Stimulated activated CD8-positive, alpha-beta memory T cell treated with anti-CD3 and anti-CD28 coated beads, Interleukin-4, amount 100 ng/mL, for 24 hours (primary cell): ENCODE measurements around the gene IMMP2L.
"Not testable (repeated sequence)": the region's sequence is repeated elsewhere in the genome, so short reads cannot be mapped to it uniquely, and the experiment has no call there.

Experiments used
- DNase-seq: peaks from one replicate; pipeline ENCODE4 v3.0.0-alpha.2; 2020; ENCODE audit warnings: low read depth

Gene IMMP2L

GRCh38 chr7:111262293-111263116 is 299.8 kb downstream of the IMMP2L start:
- no peak for DNase-seq

- no peak for DNase-seq
Measured at GRCh38 chr7:111261496-111261895, 300.8 kb downstream of the IMMP2L start.

- no peak for DNase-seq
Measured at GRCh38 chr7:111259991-111260390, 302.3 kb downstream of the IMMP2L start.

GRCh38 chr7:111256391-111256790 is 305.9 kb downstream of the IMMP2L start:
- DNase-seq: no peak

- no peak for DNase-seq
Measured at GRCh38 chr7:111255576-111255975, 306.7 kb downstream of the IMMP2L start.

- not testable (repeated sequence) for DNase-seq
Measured at GRCh38 chr7:111251365-111251764, 310.9 kb downstream of the IMMP2L start.

- not testable (repeated sequence) for DNase-seq
Measured at GRCh38 chr7:111249807-111250206, 312.5 kb downstream of the IMMP2L start.

GRCh38 chr7:111242141-111242755 is 320.0 kb downstream of the IMMP2L start:
- DNase-seq: no peak

- no peak for DNase-seq
Measured at GRCh38 chr7:111240371-111240770, 321.9 kb downstream of the IMMP2L start.

GRCh38 chr7:111239437-111239836 is 322.9 kb downstream of the IMMP2L start:
- no peak for DNase-seq

GRCh38 chr7:111238886-111239285 is 323.4 kb downstream of the IMMP2L start:
- no peak for DNase-seq

GRCh38 chr7:111235709-111236108 is 326.6 kb downstream of the IMMP2L start:
- DNase-seq: no peak

GRCh38 chr7:111232249-111233084 is 329.8 kb downstream of the IMMP2L start:
- no peak for DNase-seq

GRCh38 chr7:111229916-111230315 is 332.4 kb downstream of the IMMP2L start:
- no peak for DNase-seq

GRCh38 chr7:111229181-111229740 is 333.0 kb downstream of the IMMP2L start:
- DNase-seq: no peak

- no peak for DNase-seq
Measured at GRCh38 chr7:111228437-111228836, 333.9 kb downstream of the IMMP2L start.

- DNase-seq: no peak
Measured at GRCh38 chr7:111226800-111227199, 335.5 kb downstream of the IMMP2L start.

- DNase-seq: no peak
Measured at GRCh38 chr7:111224354-111225231, 337.7 kb downstream of the IMMP2L start.

- DNase-seq: no peak
Measured at GRCh38 chr7:111223802-111224253, 338.5 kb downstream of the IMMP2L start.

- no peak for DNase-seq
Measured at GRCh38 chr7:111215550-111215949, 346.7 kb downstream of the IMMP2L start.

- DNase-seq: no peak
Measured at GRCh38 chr7:111212857-111213523, 349.3 kb downstream of the IMMP2L start.
